Right ventricle myocardium inferior (tissue), 1 donor: ENCODE data around the gene ALDH2. TPM values are rescaled to one million over a fixed set of nuclear protein-coding genes. Genes with fewer than 3 reads are reported as not detected.
"Not testable (repeated sequence)": the region's sequence is repeated elsewhere in the genome, so short reads cannot be mapped to it uniquely, and the experiment has no call there.

ENCODE experiments used
- ATAC-seq: fragments of 200-7000 bp; cut with Tn5 transposase; one replicate; pipeline ENCODE4 v1.9.1; 2020; ENCODE audit warnings: mild to moderate bottlenecking, moderate library complexity
- DNase-seq: peaks from one replicate; pipeline ENCODE4 v3.0.0; 2021; ENCODE audit errors: missing footprints
- intact Hi-C: fragments of 100-400 bp; cut with DNase I; formaldehyde crosslinking; loops from one replicate; pipeline ENCODE4 v1.11.0; 2022
- total RNA-seq: library from RNA; stranded (reverse); fragmentation: NEBNext Ultra II Directional; extraction: Animal tissue kit (Norgen Biotek cat#: 25700); gene quantifications from one replicate; pipeline ENCODE4 v1.2.1, GENCODE V29; 2021
- donor health status: DM: no; HTN: yes; CAD: no; lungs with severe emphysema.

The ALDH2 gene
- total RNA-seq, 1 donor from 2014 or later = 382 TPM

DNA sequence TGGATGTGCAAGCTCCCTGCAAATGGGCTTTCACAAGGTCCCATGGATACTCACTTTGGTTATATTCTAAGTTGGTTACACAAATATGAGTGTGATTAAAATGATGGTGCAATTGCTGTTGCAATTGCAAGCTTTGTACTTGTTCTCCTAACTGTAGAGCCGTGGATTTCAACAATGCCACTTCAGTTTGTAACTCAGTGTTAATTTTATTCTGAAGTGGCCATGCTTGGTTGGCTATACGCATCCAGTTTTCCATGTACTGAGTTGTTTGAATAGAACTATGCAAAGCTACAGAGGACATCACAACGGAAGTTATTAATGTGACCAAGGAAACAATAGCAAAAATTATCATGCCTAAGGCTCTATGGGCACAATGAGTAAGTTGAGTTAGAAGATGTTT lies 50.2 kb downstream of the ALDH2 start:
- ATAC-seq, DNase-seq, intact Hi-C loops: not testable (repeated sequence)

DNA sequence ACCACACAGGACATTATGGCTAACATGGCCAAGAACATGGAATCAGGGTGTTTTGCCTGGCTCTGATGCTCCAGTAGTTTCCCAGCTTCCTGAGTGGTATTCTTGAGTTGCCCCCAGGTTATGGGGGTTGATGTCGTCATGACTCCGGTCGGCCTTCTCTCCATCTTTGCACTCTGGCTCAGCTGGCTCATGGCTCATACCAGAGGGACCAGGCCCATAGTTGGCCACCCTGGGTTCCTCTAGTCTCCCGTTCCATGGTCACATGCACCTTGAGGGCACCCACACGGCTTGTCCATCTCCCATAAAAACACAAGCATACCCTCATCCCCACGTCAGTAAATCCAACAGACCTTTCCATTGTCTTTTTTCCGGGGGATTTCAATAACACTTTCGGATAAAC lies 51.6 kb downstream of the ALDH2 start:
- DNase-seq (no peak), ATAC-seq (no peak)
- intact Hi-C loops = no loop called here

DNA sequence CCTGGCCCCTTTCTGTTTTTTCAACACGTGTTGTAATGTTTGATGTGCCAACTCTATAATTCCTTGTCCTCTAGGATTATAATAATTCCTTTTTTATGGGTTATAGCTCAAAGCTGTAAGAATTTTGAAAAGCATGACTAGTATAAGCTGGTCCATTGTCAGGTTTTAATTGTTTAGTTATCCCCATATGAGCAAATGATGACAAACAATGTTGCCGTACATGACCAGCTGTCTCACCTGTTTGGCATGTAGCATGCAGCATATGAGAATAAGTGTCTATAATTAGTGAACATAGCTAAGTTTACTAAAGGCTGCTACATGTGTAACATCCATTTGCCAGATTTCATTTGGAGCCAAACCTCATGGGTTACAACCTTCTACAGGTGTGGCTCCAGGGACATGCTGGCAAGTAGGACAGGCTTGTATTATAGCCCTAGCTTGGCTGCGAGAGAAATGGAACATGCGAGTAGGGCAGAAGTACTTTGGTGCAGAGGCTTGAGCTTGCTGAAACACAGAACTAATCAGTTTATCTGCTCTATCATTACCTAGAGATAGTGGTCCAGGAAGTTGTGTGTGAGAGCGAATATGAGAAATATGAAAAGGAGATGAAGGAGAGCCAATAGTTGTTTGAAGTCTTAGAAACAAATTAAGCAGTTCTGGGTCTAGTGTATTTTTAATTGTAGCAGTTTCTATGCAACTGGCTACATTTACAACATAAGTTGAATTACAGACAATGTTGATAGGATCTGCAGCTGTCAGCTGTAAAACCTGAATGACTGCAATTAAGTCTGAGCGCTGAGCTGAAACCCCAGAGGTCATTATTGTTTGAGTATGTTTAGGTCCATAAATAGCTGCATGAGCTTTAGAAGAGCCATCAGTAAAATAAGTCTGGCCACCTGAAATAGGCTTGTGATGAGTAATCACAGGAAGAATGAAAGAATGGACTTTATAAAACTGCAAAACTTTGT lies 52.7 kb downstream of the ALDH2 start:
- intact Hi-C loops = no loop called here
- no peak for DNase-seq
- ATAC-seq = no peak

DNA sequence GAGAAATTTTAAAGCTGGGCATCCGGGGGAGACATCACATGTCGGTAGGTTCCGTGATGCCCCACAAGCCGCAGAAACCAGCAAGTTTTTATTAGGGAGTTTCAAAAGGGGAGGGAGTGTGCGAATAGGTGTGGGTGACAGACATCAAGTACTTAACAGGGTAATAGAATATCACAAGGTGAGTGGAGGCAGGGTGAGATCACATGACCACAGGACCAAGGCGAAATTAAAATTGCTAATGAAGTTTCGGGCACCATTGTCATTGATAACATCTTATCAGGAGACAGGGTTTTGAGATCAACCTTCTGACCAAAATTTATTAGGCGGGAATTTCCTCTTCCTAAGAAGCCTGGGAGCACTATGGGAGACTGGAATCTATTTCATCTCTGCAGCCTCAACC lies 54.1 kb downstream of the ALDH2 start:
- intact Hi-C loops, DNase-seq, ATAC-seq: not testable (repeated sequence)

DNA sequence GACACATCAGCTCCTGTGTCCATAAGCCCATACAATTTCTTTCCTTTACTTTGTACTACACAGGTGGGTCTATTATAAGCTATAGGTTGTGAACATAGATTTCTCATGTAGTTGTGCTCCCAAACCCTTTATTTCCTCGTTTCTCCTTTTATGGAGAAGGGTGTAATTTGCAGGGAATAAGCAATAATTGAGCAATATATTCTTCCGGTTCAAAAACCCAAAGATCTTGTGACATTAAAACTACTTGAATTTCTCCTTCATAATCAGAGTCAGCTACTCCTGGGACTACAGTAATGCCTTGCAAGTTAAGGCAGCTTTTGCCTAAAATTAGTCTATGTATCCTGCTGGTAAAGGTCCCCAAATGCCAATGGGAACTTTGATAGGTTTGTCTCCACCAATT lies 56.2 kb downstream of the ALDH2 start:
- ATAC-seq (no peak), DNase-seq (no peak)
- intact Hi-C loops = no loop called here

DNA sequence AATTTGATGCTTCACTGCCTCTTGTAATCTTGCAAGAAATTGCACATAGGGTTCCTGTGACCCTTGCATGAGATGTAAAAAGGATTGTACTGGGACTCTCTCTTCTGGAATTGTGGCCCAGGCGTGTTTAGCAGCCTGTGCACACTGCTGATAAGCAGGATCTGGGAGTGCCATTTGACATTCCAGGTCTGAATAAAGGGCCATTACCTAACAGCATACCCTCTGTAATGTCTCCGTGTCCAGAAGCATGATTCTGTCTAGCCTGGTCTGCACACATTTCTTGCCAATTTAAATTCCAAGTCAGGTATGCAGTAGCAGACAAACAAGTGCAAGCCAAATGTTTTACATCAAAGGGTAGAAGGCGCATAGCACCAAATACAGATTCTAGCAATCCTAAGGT lies 57.2 kb downstream of the ALDH2 start:
- no peak for ATAC-seq
- intact Hi-C loops = no loop called here

DNA sequence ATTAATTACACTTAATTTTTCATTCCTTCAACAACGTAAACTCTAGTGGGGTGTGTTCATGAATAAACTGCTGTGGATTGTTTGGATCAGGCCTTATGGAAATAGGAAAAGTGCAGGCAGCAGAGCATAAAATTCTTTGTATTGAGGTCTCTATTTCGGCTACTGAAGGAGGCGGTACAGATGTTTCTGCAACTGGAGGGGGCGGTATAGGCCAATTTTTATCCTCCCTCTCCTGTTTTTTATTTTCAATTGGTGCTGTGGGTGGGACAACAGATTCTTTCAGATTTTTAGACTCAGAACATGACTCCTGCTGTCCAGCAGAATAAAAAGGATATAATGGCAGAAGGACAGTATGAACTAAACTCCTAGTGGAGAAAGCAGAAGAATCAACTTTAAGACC lies 57.6 kb downstream of the ALDH2 start:
- intact Hi-C loops, ATAC-seq, DNase-seq: not testable (repeated sequence)

More for the DNA sequence above, 57.2 kb downstream of the ALDH2 start:
- no peak for DNase-seq

DNA sequence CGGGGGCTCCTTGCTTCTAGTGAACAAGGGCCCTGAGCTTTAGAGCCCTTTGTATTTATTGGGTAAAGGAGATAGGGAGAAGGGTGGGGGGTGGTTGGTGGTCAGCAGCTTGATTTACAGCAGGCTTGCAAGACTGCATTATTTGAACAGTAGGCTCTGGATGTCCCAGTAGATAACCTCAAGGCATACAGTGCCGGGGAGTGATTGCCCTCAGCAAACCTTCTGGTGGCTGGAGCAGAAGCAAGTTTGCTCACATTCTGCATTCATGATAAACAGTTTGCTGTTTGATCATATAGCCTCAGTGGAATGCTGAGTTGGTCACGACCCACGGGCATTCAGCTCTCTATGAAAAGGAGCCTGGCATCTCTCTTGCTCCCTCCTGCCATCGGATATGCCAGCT lies 58.8 kb downstream of the ALDH2 start:
- DNase-seq = no peak
- ATAC-seq = no peak
- intact Hi-C loops = no loop called here

DNA sequence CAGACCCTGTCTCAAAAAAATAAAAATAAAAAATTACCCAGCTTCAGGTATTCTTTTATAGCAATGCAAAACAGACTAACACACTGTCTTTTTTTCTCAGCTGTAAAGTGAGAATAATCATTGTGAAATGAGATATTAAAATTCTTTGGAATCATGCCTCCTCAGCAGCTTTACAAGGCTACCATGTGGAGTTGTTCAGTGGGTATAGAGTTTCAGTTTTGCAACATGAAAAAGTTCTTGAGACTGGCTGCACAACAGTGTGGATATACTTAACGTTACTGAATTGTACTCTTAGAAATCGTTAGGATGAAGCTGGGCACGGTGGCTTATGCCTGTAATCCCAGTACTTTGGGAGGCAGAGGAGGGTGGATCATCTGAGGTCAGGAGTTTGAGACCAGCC lies 59.6 kb downstream of the ALDH2 start:
- no peak for ATAC-seq
- intact Hi-C loops = no loop called here
- no peak for DNase-seq

DNA sequence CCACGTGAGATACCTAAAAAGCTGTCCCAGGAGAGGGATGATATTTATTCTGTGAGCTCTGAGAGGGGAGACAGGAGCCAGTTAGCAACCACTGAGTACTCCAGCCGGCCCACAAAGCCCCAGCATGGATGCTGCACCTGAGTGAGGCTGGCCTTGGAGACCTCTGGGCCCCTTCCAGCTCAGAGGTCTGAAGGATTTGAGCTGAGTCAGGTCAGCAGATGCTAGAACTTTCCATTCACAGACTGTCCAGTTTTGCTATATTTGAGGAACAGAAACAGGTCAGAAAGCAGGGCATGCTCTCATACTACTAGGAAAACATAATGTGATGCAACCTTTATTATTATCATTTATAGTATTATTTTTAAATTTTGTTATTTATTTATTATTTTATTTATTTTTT lies 60.3 kb downstream of the ALDH2 start:
- no peak for ATAC-seq
- DNase-seq = no peak
- intact Hi-C loops = no loop called here

DNA sequence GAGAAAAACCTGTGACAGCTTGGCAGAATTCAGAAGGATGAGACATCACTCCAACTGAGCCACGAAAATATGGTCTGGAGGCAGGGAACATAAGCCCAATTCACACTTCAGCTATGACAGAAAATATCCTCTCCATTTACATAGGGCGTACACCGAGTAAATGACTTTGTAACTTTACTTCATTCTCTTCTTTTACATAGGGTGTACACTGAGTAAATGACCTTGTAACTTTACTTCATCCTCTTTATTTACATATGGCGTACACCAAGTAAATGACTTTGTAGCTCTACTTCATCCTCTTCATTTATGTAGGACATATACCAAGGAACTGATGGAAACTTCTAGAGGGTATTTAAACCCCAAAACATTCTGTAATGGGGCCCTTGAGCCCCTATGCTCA lies 61.2 kb downstream of the ALDH2 start:
- ATAC-seq (no peak), DNase-seq (no peak)
- intact Hi-C loops = no loop called here

DNA sequence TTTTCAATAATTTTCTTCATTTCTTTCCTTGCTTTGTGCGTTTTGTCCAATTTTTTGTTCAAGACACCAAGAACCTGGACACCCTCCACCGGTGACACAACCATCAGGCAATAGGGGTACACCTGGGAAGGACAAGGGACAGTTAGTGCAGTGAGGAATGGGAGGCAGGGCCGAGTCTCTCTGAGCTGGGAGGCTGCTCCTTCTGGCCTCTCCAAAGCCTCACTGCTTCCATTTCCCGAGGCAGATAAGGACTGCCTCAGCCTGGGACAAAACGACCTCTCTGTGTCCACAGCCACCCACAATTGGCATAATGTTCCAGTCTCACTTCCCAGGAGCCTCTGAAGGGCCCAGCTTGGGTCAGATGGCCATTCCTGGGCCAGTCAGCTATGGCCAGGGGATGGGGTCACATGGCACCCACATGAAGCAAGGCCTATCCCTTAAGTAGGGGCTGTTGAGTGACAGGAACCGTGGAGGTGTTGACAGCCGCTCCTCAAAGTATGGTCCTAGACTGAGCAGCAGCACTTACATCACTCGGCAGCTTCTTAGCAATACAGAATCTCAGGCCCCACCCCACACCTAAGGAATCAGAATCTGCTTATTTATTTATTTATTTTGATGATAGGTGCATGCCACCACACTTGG lies 61.7 kb downstream of the ALDH2 start:
- intact Hi-C loops = no loop called here
- no peak for ATAC-seq

DNA sequence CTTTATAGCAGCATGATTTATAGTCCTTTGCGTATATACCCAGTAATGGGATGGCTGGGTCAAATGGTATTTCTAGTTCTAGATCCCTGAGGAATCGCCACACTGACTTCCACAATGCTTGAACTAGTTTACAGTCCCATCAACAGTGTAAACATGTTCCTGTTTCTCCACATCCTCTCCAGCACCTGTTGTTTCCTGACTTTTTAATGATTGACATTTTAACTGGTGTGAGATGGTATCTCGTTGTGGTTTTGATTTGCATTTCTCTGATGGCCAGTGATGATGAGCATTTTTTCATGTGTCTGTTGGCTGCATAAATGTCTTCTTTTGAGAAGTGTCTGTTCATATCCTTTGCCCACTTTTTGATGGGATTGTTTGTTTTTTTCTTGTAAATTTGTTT lies 62.9 kb downstream of the ALDH2 start:
- ATAC-seq, DNase-seq, intact Hi-C loops: not testable (repeated sequence)

More for the DNA sequence above, 61.7 kb downstream of the ALDH2 start:
- DNase-seq = no peak

DNA sequence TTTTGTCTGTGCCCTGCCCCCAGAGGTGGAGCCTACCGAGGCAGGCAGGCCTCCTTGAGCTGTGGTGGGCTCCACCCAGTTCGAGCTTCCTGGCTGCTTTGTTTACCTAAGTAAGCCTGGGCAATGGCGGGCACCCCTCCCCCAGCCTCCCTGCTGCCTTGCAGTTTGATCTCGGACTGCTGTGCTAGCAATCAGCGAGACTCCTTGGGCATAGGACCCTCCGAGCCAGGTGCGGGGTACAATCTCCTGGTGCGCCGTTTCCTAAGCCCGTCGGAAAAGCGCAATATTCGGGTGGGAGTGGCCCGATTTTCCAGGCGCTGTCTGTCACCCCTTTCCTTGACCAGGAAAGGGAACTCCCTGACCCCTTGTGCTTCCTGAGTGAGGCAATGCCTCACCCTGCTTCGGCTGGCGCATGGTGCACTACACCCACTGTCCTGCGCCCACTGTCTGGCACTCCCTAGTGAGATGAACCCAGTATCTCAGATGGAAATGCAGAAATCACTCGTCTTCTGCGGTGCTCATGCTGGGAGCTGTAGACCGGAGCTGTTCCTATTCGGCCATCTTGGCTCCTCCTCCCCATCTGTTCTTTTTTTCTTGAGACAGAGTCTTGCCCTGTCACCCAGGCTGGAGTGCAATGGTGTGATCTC lies 68.1 kb downstream of the ALDH2 start:
- intact Hi-C loops, DNase-seq: not testable (repeated sequence)

DNA sequence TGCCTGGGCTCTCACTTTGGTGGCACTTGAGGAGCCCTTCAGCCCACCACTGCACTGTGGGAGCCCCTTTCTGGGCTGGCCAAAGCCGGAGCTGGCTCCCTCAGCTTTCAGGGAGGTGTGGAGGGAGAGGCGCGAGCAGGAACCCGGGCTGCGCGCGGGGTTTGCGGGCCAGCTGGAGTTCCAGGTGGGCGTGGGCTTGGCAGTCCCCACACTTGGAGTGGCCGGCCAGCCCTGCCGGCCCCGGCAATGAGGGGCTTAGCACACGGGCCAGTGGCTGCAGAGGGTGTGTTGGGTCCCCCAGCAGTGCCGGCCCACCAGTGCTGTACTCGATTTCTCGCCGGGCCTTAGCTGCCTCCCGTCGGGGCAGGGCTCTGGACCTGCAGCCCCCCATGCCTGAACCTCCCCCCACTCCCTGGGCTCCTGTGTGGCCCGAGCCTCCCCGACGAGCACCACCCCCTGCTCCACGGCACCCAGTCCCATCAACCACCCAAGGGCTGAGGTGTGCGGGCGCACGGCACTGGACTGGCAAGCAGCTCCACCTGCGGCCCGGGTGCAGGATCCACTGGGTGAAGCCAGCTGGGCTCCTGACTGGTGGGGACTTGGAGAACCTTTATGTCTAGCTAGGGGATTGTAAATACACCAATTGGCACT lies 68.9 kb downstream of the ALDH2 start:
- ATAC-seq, DNase-seq: not testable (repeated sequence)

More for the DNA sequence above, 68.1 kb downstream of the ALDH2 start:
- ATAC-seq = not testable (repeated sequence)

DNA sequence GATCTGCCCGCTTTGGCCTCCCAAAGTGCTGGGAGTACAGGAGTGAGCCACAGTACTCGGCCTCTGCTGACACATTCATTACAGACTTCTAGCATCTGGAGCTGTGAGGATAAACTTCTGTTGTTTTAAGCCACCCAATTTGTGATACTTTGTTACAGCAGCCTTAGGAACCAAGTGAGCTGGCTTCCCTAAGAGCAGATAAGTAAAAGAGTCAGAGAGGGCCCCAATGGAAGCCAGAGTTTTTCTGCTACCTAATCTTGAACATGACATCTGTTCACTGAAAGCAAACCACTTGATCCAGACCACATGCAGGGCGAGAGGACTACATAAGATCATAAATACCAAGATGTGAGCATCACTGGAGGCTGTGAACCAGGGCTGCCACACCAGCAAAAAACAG lies 71.6 kb downstream of the ALDH2 start:
- DNase-seq (no peak), ATAC-seq (no peak)
- intact Hi-C loops = no loop called here

More for the DNA sequence above, 68.9 kb downstream of the ALDH2 start:
- intact Hi-C loops = not testable (repeated sequence)

DNA sequence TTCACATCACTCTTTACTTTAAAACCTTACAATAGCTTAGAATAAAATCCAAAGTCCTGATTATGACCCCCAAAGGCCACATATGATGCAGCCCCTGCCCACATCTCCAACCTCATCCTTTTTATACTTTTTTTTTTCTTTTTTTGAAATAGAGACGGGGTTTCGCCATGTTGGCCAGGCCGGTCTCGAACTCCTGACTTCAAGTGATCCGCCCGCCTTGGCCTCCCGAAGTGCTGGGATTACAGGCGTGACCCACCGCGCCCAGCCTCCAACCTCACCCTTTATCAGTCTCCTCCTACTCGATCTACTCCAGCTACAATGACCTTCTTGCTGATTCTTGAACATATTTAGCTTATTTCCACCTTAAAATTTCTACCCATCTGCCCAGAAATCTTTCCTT lies 74.1 kb downstream of the ALDH2 start:
- no peak for DNase-seq
- intact Hi-C loops = loop anchor here (5.0 kb wide), 1 partner anchor 171 kb away; the partner anchor contains the start of genes ERP29 and TMEM116

DNA sequence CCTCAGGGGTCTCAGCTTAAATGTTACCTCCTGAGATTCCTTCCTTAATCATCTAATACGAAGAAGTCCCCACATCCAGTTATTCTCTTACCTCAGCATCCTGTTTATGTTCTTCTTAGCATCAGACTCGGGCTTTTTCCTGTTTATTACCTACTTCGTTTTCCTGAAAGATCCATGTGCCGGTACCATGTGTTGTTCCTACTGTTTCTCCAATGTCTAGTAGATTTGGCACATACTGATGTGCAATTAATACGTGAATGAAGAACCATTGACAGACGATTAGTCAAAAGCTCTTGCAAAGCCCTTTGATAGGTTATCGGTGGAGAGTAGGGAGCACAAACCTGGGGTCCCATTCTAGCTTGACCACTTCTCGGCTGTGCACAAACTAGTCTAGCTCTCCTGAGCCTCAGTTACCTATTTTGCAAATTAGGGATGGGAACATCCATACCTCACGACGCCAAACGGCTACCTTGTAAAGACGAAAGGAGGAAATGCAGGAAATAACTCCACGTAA lies 74.6 kb downstream of the ALDH2 start:
- intact Hi-C loops = loop anchor here (5.0 kb wide), 1 partner anchor 171 kb away; the partner anchor contains the start of genes ERP29 and TMEM116
- DNase-seq (no peak), ATAC-seq (no peak)

More for the DNA sequence above, 74.1 kb downstream of the ALDH2 start:
- no peak for ATAC-seq
